Smooth muscle cell (in vitro differentiated cells): ENCODE results near the gene REPS1. TPM values are rescaled to one million over a fixed set of nuclear protein-coding genes. Genes with fewer than 3 reads are reported as not detected.

Source experiments
- DNase-seq: peaks from one replicate; lab custom pipeline; 2025; ENCODE audit not compliant: unreplicated experiment; lab: John Stamatoyannopoulos, UW
- H2AFZ ChIP-seq: fragments of 200-600 bp; sonication (generic); 2 replicates; pipeline ENCODE4 v1.6.0; 2016; ENCODE audit warnings: antibody characterized with exemption, low read depth, mild to moderate bottlenecking
- H3F3A ChIP-seq: fragments of 200-600 bp; sonication (generic); 2 replicates; pipeline ENCODE4 v1.6.0; 2017; ENCODE audit warnings: antibody characterized with exemption, low read depth
- H3K27ac ChIP-seq: fragments of 200-600 bp; sonication (generic); 2 replicates; pipeline ENCODE4 v1.5.1; 2016; ENCODE audit warnings: low read depth, mild to moderate bottlenecking
- H3K27me3 ChIP-seq: fragments of 200-600 bp; sonication (generic); 2 replicates; pipeline ENCODE4 v1.6.1; 2016; ENCODE audit warnings: low read depth, mild to moderate bottlenecking
- H3K36me3 ChIP-seq: fragments of 200-600 bp; sonication (generic); 2 replicates; pipeline ENCODE4 v1.5.1; 2016; ENCODE audit warnings: low read depth
- H3K4me1 ChIP-seq: fragments of 200-600 bp; sonication (generic); 2 replicates; pipeline ENCODE4 v1.5.1; 2016; ENCODE audit warnings: low read depth
- H3K4me2 ChIP-seq: fragments of 200-600 bp; sonication (generic); 2 replicates; pipeline ENCODE4 v1.6.0; 2016; ENCODE audit warnings: mild to moderate bottlenecking
- H3K4me3 ChIP-seq: fragments of 200-600 bp; sonication (generic); 2 replicates; pipeline ENCODE4 v1.5.1; 2016; ENCODE audit warnings: mild to moderate bottlenecking
- H3K79me2 ChIP-seq: fragments of 200-600 bp; sonication (generic); 2 replicates; pipeline ENCODE4 v1.6.0; 2016; ENCODE audit warnings: low read depth, mild to moderate bottlenecking
- H3K9ac ChIP-seq: fragments of 200-600 bp; sonication (generic); 2 replicates; pipeline ENCODE4 v1.6.0; 2016; ENCODE audit warnings: low read depth
- H3K9me3 ChIP-seq: fragments of 200-600 bp; sonication (generic); replicated peaks from 2 replicates; pipeline ENCODE4 v1.5.1; 2016; ENCODE audit warnings: low read depth
- H4K20me1 ChIP-seq: fragments of 200-600 bp; sonication (generic); 2 replicates; pipeline ENCODE4 v1.6.0; 2016; ENCODE audit warnings: low read depth
- WGBS: methylation state at CpG from one replicate; pipeline ENCODE4 v1.1.7; 2016; ENCODE audit warnings: low lambda C conversion rate; 5-methylcytosine and 5-hydroxymethylcytosine counted together
- polyA plus RNA-seq: library from polyadenylated mRNA; unstranded; fragments of >200 nt; fragmentation: Nextera tagmentation; extraction: Ambion mirVana; gene quantifications from 2 replicates; pipeline ENCODE4 v1.2.1, GENCODE V29; 2016
- total RNA-seq: library from RNA; depleted of rRNA; stranded (reverse); fragments of >200 nt; gene quantifications from 2 replicates; pipeline ENCODE4 v1.2.3, GENCODE V29; 2014
- TF ChIP-seq, protein P1 (sequence below): fragments of 200-600 bp; sonication (generic); IDR thresholded peaks from 2 replicates; pipeline ENCODE4 v1.5.1; 2017; ENCODE audit warnings: borderline replicate concordance, mild to moderate bottlenecking, antibody characterized with exemption; ENCODE audit not compliant: insufficient read depth, poor library complexity, severe bottlenecking

The REPS1 gene
- total and polyA plus RNA-seq, 2 experiments from 2014 or later, result 29.0 to 58.2 TPM

DNA sequence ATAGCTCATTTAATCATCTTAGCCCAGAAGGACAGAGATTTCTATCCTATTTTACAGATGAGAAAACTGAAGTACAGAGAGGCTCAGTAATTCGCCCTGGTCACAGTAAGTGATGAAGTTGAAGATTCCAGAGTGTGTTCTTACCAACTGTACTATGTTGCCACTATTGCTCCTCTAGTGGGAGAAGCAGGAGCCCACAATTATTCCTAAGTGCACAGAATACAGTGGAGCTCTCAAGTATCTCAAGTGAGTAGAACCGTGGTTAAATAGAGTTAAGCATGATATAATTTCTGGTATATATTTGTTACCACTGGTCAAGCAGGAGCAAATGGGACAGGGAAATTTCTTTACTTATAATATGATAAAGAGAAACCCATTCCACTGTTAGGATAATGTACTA lies 22.1 kb downstream of the REPS1 start:
- no peak overlapping the region for H3K4me2 ChIP-seq
- peaks cover 18% of the 10 kb centered on the region for H3K4me1 ChIP-seq
- peaks cover 96% of the 10 kb centered on the region for H3K79me2 ChIP-seq
- no peaks in the 10 kb centered on the region for H3K36me3 ChIP-seq
- peaks cover 69% of the 10 kb centered on the region for H4K20me1 ChIP-seq
- no peak for DNase-seq
- TF ChIP-seq, protein P1, sequence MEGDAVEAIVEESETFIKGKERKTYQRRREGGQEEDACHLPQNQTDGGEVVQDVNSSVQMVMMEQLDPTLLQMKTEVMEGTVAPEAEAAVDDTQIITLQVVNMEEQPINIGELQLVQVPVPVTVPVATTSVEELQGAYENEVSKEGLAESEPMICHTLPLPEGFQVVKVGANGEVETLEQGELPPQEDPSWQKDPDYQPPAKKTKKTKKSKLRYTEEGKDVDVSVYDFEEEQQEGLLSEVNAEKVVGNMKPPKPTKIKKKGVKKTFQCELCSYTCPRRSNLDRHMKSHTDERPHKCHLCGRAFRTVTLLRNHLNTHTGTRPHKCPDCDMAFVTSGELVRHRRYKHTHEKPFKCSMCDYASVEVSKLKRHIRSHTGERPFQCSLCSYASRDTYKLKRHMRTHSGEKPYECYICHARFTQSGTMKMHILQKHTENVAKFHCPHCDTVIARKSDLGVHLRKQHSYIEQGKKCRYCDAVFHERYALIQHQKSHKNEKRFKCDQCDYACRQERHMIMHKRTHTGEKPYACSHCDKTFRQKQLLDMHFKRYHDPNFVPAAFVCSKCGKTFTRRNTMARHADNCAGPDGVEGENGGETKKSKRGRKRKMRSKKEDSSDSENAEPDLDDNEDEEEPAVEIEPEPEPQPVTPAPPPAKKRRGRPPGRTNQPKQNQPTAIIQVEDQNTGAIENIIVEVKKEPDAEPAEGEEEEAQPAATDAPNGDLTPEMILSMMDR, result no peak
- no peaks in the 10 kb centered on the region for H3K27me3 ChIP-seq
- H3K9me3 ChIP-seq, result no peaks in the 10 kb centered on the region
- no peak overlapping the region for H2AFZ ChIP-seq
- H3K4me3 ChIP-seq, result no peak overlapping the region
- H3F3A ChIP-seq, result peaks cover 12% of the 10 kb centered on the region
- H3K9ac ChIP-seq, result no peak overlapping the region
- no peak overlapping the region for H3K27ac ChIP-seq
- 94% methylated on average over 2 of the region's 2 CpGs for WGBS

DNA sequence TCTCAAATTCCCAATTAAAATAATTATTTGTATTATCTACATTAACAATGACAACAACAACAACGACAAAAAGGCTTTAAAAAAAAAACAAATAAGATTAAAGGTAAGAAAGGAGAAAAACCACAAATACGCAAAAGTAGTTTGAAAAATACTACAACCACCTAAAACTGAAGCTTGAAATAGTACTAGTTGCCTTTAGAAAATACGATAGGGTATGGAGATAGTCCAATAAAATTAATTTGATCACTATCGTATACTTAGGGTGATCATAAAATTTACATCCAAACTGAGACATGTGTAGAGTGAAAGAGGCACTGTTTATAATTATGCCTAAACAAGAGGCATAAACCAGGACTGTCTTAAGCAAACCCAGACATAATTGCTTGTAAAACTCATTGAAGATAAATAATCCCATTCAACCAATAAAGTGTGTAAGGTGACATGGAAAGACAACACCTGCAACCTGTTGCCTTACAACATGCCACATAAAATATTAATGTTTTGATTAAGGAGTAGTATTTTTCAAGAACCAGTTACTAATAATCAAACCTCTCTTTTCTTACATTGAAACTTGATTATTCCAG lies 22.7 kb downstream of the REPS1 start:
- Histone ChIP-seq H3K36me3 (no peaks in the 10 kb centered on the region), H3F3A (peaks cover 6% of the 10 kb centered on the region), H3K9ac (no peak overlapping the region), H3K4me3 (no peak overlapping the region), H3K4me2 (no peak overlapping the region), H3K27ac (no peak overlapping the region), H3K4me1 (peaks cover 12% of the 10 kb centered on the region), H2AFZ (no peak overlapping the region), H3K27me3 (no peaks in the 10 kb centered on the region), H4K20me1 (peaks cover 73% of the 10 kb centered on the region), H3K9me3 (no peaks in the 10 kb centered on the region), H3K79me2 (peaks cover 99% of the 10 kb centered on the region)
- TF ChIP-seq, protein P1, result no peak
- DNase-seq, result no peak
- 62% methylated on average over 4 of the region's 4 CpGs for WGBS

DNA sequence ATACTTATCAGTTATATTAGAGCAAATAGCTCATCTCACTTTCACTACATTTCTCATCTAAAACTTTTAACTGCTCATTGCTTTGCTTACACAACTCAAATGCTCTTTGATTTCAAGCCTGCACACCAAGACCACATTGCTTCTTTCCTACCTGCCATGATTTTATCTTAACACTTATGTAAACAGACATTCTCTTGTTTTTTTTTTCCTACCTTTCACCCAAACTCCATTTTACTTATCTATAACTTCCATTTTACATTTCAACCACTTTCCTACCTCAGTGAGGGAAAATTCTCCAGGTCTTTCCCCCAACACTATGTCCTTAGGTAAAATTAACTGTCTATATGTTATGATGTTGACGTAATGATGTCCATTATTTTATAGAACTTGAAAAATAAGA lies 24.0 kb downstream of the REPS1 start:
- Histone ChIP-seq H3K79me2 (peaks cover 99% of the 10 kb centered on the region), H4K20me1 (peaks cover 81% of the 10 kb centered on the region), H3K4me2 (no peak overlapping the region), H3K36me3 (no peaks in the 10 kb centered on the region), H3K9me3 (no peaks in the 10 kb centered on the region), H3F3A (no peaks in the 10 kb centered on the region), H3K9ac (no peak overlapping the region), H3K27me3 (no peaks in the 10 kb centered on the region), H2AFZ (no peak overlapping the region), H3K27ac (no peak overlapping the region), H3K4me3 (no peak overlapping the region), H3K4me1 (peaks cover 7% of the 10 kb centered on the region)
- WGBS, result 96% methylated on average over 1 of the region's 1 CpG
- TF ChIP-seq, protein P1, result no peak
- DNase-seq, result no peak

DNA sequence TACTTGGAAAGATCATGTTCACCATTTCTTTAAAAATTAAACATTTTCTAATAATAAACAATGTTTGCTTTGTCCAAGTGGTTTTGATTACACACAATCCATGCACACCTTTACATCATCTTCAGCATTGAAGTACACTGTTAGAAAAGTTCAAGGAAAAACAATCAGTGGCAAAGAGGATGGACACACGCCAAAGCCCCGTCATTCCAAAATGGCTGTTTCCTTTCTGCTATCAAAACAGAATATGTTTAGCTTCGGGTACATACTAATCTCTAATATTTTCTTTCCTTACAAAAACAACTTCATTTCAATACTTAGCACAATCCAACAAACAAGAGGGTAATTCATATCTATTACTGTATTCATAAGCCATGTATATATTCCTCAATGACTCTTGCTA lies 24.5 kb downstream of the REPS1 start:
- H2AFZ ChIP-seq, result no peak overlapping the region
- no peak overlapping the region for H3K4me2 ChIP-seq
- H3F3A ChIP-seq, result no peaks in the 10 kb centered on the region
- peaks cover 99% of the 10 kb centered on the region for H3K79me2 ChIP-seq
- peaks cover 7% of the 10 kb centered on the region for H3K4me1 ChIP-seq
- H3K4me3 ChIP-seq, result no peak overlapping the region
- WGBS, result 94% methylated on average over 3 of the region's 3 CpGs
- no peaks in the 10 kb centered on the region for H3K36me3 ChIP-seq
- TF ChIP-seq, protein P1, result no peak
- H3K9me3 ChIP-seq, result no peaks in the 10 kb centered on the region
- no peaks in the 10 kb centered on the region for H3K27me3 ChIP-seq
- peaks cover 81% of the 10 kb centered on the region for H4K20me1 ChIP-seq
- no peak overlapping the region for H3K27ac ChIP-seq
- no peak for DNase-seq
- H3K9ac ChIP-seq, result no peak overlapping the region
